ENCODE results near the gene PRSS35.

The PRSS35 gene, protein sequence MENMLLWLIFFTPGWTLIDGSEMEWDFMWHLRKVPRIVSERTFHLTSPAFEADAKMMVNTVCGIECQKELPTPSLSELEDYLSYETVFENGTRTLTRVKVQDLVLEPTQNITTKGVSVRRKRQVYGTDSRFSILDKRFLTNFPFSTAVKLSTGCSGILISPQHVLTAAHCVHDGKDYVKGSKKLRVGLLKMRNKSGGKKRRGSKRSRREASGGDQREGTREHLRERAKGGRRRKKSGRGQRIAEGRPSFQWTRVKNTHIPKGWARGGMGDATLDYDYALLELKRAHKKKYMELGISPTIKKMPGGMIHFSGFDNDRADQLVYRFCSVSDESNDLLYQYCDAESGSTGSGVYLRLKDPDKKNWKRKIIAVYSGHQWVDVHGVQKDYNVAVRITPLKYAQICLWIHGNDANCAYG

DNA sequence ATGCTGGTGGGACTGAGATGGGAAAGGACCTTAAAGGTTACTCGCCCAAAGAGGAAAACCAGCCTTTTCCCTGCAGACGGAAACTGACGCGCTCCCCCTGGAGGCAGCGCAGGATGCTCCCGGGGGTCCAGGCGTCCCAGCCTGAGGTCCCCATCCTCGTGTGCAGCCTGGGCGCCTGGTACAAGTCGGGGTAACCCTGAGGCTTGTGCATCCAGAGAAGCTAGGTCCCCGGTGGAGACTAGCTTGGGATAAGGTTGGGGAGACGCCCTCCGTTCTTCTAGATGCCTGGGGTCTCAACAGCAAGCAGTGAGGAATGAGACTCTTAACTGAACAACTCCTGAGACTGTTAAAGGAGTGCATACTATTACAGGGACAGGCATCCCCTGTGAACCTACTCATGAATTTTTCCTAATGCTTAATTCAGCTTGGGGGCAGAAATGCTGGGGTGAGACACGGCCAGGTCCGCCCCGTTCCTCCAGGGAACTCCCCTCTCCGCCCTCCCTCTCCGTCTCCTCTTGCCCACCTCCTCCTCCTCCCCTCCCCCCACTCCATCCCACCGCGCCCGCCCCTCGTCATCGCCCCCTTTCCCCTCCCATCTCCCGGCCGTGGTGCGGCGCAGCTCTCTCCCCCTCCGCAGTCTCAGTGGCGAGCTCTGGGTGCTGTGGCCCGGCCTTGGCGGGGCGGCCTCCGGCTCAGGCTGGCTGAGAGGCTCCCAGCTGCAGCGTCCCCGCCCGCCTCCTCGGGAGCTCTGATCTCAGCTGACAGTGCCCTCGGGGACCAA lies at the start of gene PRSS35:
Gene PRSS35, plus strand, starts transcription at position 634 of the 781 bp plus-strand sequence. CDS start 10,908 bp downstream, outside the sequence.
- H3K27ac ChIP-seq = no peak within 1 kb of the TSS; the same call in 1 of the 2 replicates
- TF ChIP-seq, protein P1, sequence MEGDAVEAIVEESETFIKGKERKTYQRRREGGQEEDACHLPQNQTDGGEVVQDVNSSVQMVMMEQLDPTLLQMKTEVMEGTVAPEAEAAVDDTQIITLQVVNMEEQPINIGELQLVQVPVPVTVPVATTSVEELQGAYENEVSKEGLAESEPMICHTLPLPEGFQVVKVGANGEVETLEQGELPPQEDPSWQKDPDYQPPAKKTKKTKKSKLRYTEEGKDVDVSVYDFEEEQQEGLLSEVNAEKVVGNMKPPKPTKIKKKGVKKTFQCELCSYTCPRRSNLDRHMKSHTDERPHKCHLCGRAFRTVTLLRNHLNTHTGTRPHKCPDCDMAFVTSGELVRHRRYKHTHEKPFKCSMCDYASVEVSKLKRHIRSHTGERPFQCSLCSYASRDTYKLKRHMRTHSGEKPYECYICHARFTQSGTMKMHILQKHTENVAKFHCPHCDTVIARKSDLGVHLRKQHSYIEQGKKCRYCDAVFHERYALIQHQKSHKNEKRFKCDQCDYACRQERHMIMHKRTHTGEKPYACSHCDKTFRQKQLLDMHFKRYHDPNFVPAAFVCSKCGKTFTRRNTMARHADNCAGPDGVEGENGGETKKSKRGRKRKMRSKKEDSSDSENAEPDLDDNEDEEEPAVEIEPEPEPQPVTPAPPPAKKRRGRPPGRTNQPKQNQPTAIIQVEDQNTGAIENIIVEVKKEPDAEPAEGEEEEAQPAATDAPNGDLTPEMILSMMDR (conservative IDR thresholded peaks at IDR 0.05) = peak; percentile 72

DNA sequence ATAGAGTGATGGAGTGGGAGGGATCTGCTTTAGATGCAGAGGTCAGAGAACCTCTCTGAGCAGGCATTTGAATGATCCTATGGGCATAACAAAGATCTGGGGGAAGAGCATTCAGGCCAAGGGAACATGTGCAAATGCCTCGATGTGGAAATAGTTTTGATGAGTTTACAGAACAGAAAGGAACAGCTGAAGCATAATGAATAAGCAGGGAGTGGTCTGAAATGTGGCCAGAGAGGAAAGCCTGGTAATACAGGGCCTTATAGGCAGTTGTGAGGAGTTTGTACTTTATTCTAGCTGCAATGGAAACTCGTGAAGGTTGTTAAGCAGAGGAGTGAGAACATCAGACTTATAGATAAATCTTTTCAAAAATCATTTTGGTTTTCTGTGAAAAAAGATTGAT lies 48.4 kb upstream of the PRSS35 start:
- no peak overlapping the region for H3K27ac ChIP-seq
- TF ChIP-seq, protein P1 (conservative IDR thresholded peaks at IDR 0.05) = no peak

DNA sequence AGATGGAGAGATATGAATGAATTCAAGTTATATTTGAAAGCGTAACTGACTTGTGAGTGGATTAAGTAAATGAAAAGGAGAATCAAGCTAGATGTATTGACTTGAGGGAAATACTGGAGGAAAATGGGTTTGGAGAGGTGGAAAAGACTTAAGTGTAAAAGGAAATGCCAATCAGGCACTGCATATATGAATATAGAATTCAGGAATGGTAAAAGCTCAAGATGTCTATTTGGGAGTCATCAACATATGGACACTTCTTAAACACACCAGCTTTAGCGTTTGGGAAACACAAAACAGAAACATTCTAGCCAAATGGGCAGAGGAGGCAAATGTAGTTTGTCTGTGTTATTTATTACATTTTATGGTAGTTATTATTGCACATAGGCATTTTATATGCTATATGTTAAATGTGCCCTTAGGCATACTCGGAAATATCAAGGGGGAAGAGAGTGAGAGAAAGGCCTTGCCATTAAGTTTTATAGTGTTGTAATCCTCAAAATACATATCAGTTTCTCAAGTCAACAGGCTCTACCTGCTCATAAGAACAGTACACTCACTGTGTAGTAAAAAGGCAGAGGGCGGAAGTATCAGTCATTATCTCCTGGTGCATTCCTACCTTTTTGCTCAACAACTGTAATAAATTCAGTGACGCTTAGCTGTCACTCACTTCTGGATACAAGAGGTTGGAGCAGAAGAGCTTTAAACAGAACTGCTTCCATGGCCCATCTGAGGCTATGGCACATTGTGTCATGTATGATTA lies 47.8 kb upstream of the PRSS35 start:
- no peak overlapping the region for H3K27ac ChIP-seq
- TF ChIP-seq, protein P1 (conservative IDR thresholded peaks at IDR 0.05) = no peak

DNA sequence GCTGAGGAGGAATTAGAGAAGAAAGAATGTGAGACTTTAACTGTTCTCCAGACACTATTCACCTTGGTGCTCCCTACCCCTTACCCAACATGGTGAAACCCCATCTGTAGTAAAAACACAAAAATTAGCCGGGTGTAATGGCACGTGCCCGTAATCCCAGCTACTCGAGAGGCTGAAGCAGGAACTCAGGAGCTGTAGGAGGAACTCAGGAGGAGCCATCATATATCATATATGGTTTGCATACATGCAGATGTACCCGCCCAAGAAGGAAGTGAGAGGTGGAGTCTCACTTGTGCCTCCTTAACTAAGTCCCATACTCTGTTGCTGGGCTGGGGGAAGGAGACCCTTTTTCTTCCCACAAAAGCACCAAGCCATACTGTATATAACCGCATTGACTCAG lies 46.0 kb upstream of the PRSS35 start:
- TF ChIP-seq, protein P1 (conservative IDR thresholded peaks at IDR 0.05) = no peak
- no peak overlapping the region for H3K27ac ChIP-seq

DNA sequence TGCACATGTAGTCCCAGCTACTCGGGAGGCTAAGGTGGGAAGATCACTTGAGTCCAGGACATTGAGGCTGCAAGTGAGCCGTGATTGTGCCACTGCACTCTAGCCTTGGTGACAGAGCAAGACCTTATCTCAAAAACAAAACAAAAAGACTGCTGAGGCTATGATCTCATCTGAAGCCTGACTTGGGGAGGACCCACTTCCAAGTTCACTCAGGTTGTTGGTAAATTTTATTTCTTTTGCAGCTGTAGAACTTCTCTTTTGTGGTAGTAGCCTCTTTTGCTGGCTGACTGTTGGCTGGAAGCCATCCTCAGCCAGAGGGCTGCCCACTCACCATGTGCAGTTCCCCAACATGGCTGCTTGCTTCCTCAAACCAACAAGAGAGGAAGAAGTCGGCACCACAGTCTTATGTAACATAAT lies 44.7 kb upstream of the PRSS35 start:
- no peak overlapping the region for H3K27ac ChIP-seq
- TF ChIP-seq, protein P1 (conservative IDR thresholded peaks at IDR 0.05) = no peak

DNA sequence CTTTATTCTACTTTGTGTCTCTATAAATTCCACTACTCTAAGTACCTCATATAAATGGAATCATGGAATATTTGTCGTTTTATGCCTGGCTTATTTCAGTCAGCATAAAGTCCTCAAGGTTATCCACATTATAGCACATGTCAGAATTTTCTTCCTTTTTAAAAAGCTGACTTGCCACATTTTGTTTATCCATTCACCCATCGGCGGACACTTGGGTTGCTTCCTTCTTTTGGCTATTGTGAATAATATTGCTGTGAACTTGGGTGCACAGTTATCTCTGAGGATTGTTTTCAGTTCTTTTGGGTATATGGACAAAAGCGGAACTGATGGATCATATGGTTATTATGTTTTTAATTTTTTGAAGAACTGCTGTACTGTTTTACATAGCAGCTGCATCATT lies 42.3 kb upstream of the PRSS35 start:
- TF ChIP-seq, protein P1 (conservative IDR thresholded peaks at IDR 0.05) = no peak
- H3K27ac ChIP-seq = no peak overlapping the region

DNA sequence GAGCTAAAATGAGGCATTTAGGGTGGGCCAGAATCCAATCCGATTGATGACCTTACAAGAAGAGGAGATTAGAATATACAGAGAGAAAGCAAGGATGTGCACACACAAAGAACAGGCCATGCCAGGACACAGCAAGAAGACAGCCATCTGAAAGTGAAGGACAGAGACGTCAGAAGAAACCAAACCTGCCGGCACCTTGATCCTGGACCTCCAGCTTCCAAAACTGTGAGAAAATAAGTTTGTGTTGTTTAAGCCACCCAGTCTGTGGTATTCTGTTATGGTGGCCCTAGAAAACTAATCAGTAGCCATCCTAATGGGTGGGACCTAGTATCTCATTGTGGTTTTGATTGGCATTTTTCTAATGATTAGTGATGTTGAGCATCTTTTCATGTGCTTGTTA lies 41.7 kb upstream of the PRSS35 start:
- TF ChIP-seq, protein P1 (conservative IDR thresholded peaks at IDR 0.05) = no peak
- H3K27ac ChIP-seq = no peak overlapping the region
